HG02840 (cell line): ENCODE measurements around the gene RAB28.

ENCODE experiments used
- ATAC-seq: cut with Tn5 transposase; IDR thresholded peaks from one replicate; pipeline ENCODE4 v1.9.1; 2021; ENCODE audit warnings: mild to moderate bottlenecking, moderate library complexity, moderate number of reproducible peaks; ENCODE audit not compliant: unreplicated experiment, low FRiP score

RAB28 gene

GRCh38 chr4:13484122-13484748 lies at the start of gene RAB28:
Gene RAB28, minus strand, starts transcription at chr4:13484340.
- ATAC-seq, result peak; percentile 98

- no peak for ATAC-seq
These were observed 47.5 kb upstream of the RAB28 start for GRCh38 chr4:13531625-13531998.

- ATAC-seq, result no peak
These were observed 46.9 kb upstream of the RAB28 start for GRCh38 chr4:13530823-13531624.

- ATAC-seq, result no peak
These were observed 45.2 kb upstream of the RAB28 start for GRCh38 chr4:13529128-13529919.

GRCh38 chr4:13528821-13529127 lies 44.6 kb upstream of the RAB28 start:
- no peak for ATAC-seq

- peak; percentile 82 for ATAC-seq
These were observed 44.1 kb upstream of the RAB28 start for GRCh38 chr4:13527981-13528820.

- no peak for ATAC-seq
These were observed 43.2 kb upstream of the RAB28 start for GRCh38 chr4:13527192-13527980.

- no peak for ATAC-seq
These were observed 42.5 kb upstream of the RAB28 start for GRCh38 chr4:13526658-13527057.

GRCh38 chr4:13525606-13526281 lies 41.6 kb upstream of the RAB28 start:
- ATAC-seq, result no peak

GRCh38 chr4:13524504-13525243 lies 40.5 kb upstream of the RAB28 start:
- ATAC-seq, result no peak

- ATAC-seq, result no peak
These were observed 39.7 kb upstream of the RAB28 start for GRCh38 chr4:13523591-13524503.

- no peak for ATAC-seq
These were observed 39.0 kb upstream of the RAB28 start for GRCh38 chr4:13523105-13523477.

- ATAC-seq, result no peak
These were observed 38.4 kb upstream of the RAB28 start for GRCh38 chr4:13522282-13523104.

- ATAC-seq, result no peak
These were observed 36.9 kb upstream of the RAB28 start for GRCh38 chr4:13521047-13521446.

GRCh38 chr4:13516315-13516860 lies 32.2 kb upstream of the RAB28 start:
- ATAC-seq, result no peak

GRCh38 chr4:13515268-13515667 lies 31.1 kb upstream of the RAB28 start:
- no peak for ATAC-seq
